GM10266 (cell line): Measurements from ENCODE around the gene RAB35.

Experiments used
- DNase-seq: peaks from one replicate; pipeline ENCODE4 v3.0.0; 2012; ENCODE audit errors: extremely low spot score
- TF ChIP-seq, protein P1 (sequence below): IDR thresholded peaks from 2 replicates; pipeline ENCODE4 v1.5.1; 2012; ENCODE audit warnings: mild to moderate bottlenecking, low read depth; ENCODE audit not compliant: control insufficient read depth, insufficient read depth; ENCODE audit errors: missing control alignments

The RAB35 gene

DNA sequence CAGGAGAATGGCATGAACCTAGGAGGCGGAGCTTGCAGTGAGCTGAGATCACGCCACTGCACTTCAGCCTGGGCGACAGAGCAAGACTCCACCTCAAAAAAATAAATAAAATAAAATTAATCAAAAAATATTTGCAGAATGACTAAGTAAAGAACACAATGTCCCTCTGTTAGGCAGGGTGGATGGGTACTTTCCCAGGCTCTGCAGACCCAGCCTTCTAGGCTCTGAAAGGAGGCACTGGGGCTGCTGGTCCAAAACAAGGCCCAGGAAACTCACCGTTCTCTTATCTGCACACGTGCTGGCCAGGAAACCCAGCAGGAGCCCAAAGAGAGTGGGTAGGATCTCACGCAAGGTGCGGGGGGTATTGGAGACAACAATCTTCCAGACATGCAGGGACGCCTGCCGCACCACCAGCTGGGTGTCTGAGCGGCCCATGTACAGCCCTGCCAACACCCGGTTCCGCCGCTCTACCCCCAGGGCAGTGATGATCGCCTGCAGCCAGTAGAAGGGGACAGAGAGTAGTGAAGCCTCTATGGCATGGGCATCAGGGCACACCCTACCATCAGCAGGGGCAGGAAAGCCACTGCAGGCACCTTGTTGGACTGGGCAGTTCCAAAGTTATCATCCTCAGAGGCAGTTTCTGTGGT, 25.8 kb upstream of the RAB35 start:
- TF ChIP-seq, protein P1, sequence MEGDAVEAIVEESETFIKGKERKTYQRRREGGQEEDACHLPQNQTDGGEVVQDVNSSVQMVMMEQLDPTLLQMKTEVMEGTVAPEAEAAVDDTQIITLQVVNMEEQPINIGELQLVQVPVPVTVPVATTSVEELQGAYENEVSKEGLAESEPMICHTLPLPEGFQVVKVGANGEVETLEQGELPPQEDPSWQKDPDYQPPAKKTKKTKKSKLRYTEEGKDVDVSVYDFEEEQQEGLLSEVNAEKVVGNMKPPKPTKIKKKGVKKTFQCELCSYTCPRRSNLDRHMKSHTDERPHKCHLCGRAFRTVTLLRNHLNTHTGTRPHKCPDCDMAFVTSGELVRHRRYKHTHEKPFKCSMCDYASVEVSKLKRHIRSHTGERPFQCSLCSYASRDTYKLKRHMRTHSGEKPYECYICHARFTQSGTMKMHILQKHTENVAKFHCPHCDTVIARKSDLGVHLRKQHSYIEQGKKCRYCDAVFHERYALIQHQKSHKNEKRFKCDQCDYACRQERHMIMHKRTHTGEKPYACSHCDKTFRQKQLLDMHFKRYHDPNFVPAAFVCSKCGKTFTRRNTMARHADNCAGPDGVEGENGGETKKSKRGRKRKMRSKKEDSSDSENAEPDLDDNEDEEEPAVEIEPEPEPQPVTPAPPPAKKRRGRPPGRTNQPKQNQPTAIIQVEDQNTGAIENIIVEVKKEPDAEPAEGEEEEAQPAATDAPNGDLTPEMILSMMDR = no peak

DNA sequence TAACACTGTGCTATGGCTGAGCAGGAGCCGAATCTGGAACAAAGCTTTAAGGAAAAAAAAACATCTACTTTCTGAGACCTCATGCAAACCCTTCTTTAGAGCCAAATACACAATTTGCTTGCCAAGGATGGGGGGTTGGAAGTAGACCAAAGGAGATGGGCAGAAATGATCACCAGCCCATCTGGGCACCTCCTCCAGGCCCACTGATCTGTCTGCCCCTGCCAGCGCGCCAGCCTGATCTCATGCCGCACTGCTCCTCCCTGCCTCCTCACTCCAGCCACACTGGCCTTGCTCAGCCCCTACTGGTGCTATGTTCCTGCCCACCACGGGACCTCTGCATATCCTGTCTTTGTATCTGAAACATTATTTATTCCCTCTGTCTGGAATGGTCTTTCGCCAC, 24.8 kb upstream of the RAB35 start:
- TF ChIP-seq, protein P1 = no peak
- no peak for DNase-seq

More for the DNA sequence above, 25.8 kb upstream of the RAB35 start:
- DNase-seq = no peak

- no peak for DNase-seq
- TF ChIP-seq, protein P1 = no peak
Observed at GRCh38 chr12:120140603-120141002, 24.1 kb upstream of the RAB35 start.

DNA sequence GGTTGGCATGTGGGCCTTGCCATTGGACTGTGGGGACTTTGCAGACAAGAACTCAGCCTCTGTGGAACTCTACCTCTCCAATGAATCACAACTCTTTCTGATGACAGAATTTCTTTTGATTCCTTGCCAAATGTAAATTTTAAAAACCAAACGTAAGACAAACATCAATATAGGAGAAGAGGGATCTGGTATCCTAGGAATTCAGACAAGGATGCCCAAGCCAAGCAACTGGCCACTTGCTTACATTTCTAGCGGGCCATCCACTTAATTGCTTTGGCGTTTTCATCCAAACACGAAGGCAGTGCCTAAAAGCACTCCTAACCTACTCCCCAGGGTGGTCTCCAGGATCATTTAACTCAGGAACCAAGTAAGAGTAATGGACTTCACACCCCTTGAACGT, 23.4 kb upstream of the RAB35 start:
- TF ChIP-seq, protein P1 = no peak
- no peak for DNase-seq

- no peak for DNase-seq
- TF ChIP-seq, protein P1 = no peak
Observed at GRCh38 chr12:120138366-120138765, 21.8 kb upstream of the RAB35 start.

DNA sequence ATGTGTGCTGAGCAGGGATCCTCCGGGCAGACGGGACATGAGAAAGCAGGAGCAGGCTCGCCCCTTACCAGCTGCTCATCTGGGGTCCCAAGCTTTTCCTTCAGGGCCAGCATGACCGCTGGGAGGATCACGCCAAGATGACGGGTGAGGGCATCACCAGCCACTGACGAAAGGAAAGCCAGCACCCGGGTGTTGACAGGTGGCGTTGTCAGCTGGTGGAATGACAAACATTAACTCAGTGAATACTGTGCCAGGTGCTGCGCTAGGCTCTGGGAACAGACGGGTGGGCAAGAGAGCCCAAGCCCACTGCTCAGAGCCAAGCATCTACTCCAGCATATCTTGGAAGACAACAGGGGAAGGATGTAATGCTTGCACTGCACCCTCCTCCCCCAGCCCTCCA, 21.3 kb upstream of the RAB35 start:
- DNase-seq = no peak
- TF ChIP-seq, protein P1 = no peak

DNA sequence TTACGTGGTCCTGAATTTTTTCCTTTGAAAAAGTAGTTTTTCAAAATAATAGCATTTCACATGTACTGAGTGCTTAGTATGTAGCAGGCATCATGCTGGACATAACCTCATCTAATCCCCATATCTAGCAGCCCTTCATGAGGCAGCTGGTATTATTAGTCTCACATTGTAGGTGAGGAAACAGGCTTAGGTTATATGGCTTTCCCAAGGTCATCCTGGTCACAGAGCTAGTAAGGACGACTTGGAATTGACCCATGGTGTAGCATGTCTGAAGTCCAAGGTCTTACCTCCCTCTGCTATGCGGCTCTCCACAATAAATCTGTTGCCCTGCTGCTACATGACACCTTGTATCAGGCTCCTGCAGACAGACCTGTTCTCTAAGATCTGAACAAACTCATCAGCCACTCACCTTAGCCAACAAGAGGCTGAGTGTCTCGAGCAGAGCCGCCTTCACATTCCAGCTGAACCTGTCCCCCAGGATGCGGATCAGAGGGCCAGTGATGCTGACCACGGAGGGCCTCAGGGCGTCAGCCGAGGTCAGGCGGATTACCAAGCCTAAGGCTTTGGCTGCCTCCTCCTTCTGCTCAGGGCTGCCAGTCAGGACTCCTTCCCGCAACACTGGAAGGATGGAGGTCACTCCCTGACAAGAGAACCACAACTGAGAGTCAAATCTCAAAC, 19.7 kb upstream of the RAB35 start:
- no peak for DNase-seq
- TF ChIP-seq, protein P1 = no peak
